HG03342 (cell line): ENCODE measurements around the gene SH3RF3.

Experiments
- ATAC-seq: cut with Tn5 transposase; IDR thresholded peaks from one replicate; pipeline ENCODE4 v1.9.1; 2021; ENCODE audit warnings: mild to moderate bottlenecking, moderate library complexity; ENCODE audit not compliant: unreplicated experiment

SH3RF3 gene

DNA sequence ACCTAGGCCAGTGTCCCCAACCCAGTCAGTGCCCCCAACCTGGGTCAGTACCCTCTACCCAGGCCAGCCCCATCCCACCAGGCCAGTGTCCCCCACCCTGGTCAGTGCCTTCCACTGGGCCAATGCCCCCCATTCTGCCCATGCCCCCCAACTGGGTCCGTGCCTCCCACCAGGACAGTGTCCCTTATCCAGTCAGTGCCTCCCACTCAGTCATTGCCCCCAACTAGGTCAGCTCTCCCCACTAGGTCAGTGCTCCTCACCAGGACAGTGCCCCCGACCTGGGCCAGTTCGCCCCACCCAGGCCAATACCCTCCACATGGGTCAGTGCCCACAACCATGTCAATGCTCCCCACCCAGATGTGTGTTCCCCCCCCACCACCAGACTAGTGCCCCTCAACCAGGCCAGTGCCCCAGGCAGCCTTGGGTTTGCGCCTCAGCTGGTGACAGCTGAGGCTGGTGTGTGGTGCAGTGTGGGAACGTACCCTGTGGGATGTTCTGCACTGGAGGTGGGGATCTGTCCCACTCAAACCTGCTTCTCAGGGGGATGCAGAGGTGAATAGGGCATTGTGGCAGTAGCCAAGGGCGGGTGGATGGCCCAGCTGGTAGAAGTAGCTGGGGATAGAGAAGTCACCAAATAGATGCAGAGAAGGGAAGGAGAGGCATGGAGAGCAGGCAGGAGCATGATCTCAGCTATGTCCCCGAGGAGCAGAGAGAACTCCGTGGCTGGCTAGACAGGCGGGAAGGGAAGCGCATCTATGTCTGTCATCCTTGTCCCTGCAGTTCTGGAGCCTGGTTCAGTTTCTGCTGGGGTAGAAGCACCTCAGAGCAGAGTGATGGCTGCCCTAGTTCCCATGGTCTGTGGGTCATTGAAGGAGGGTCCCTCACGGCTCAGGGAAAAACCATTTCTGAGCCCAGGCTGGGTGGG is 168.8 kb downstream of the SH3RF3 start:
- ATAC-seq = no peak

GRCh38 chr2:109298851-109299250 is 169.8 kb downstream of the SH3RF3 start:
- no peak for ATAC-seq

DNA sequence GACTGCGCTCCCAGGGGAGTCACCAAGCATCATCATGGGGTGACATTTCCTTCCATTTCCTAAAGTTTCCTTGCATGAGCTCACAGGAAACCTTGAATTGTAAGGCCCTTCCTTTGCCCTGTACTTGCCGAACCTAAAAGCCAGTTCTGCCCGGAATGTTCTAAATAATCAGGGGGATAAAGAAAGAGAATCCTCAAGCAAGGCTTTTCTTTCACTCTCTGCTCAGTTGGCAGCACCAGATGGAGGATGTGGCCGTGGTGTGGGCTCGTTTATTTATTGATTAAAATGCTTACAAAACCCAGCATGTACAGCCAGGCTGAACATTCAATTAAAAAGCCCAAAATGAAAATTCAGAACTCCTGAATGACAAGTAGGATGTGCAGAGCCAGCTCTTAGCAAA is 170.5 kb downstream of the SH3RF3 start:
- no peak for ATAC-seq

DNA sequence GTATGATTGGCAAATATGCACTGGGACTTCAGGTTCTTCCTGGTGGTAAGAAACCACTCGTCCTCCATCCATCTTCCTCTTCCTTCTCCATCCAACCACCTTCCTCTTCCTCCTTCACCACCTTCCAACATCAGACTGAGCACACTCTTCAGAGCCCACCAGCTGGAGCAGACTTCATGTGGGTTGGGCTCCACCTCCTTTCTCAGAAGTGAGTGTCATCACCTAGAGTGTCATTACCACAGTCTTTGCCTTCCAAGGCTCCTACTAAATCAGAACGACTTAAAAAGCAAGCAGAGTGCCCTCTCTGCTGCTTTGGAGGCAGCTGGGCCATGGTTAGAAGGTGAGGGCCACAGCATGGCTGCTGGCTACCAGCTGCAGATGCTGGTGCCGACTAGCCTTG is 171.6 kb downstream of the SH3RF3 start:
- no peak for ATAC-seq

GRCh38 chr2:109301746-109302145 is 172.7 kb downstream of the SH3RF3 start:
- no peak for ATAC-seq

DNA sequence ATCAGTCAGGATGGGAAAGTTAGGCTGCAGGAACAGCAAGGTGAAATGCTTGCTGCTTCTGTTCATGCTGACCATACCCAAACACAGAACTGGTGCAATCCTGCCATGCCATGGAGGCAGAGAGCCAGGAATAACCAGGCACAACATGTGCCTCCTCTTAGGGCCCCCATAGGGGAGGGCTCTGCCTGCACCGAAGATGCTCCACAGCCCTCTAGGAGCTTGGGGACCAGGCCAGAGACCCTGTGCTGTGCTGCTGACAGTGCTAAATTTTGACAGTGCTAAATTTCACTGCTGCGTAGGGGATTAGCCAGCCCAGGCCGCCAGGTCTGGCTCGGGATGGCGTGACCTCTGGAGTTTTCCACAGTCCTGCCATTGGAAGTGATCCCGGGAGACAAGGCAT is 173.3 kb downstream of the SH3RF3 start:
- no peak for ATAC-seq

DNA sequence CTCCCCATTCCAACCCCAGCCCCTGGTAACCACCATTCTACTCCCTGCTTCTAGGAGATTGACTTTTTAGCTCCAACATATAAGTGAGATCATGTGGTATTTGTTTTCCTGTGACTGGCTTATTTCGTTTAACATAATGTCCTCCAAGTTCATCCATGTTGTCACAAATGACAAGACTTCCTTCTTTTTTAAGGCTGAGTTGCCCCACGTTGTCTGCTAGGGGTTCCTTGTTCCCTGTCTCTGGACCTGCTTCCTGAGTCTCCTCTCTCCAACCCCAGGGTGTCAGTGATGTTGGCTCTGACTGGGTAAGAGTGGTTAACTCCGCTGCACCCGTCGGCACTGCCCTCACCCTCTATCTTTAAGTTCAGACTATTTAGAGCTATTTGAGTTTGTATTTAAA is 175.2 kb downstream of the SH3RF3 start:
- no peak for ATAC-seq

- no peak for ATAC-seq
Observed at GRCh38 chr2:109304731-109305470, 175.9 kb downstream of the SH3RF3 start.

DNA sequence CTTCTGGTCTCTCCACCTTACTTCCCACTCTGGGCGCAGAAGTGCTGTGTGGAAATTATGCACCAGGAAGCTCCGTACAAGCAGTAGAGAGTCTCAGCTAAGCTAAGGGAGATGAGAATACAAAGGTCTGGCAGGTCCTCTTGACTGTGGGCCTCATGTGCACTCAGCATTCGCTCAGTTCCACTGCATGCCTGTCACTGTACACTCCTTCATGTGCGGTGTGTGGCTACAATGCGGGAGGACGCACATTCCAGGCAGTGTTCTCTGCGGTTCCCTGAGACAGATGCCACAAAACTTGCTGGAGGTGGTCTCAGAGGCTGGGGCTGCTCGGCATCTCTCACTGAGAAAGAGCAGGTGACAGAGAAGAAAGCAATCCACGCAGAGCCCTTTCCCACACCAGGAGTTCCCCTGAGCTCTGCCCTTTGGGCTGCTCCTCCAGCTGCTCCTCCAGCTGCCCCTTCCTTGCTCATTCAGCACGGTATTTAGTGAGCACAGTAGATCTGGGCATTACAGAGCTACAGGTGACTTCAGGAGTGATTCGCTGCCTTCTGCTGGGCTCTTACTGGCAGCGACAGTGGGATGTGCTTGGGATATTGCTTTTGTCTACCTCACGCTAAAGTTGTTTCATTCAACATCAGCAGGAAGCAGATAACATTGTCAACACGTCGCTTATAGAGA is 176.6 kb downstream of the SH3RF3 start:
- no peak for ATAC-seq

DNA sequence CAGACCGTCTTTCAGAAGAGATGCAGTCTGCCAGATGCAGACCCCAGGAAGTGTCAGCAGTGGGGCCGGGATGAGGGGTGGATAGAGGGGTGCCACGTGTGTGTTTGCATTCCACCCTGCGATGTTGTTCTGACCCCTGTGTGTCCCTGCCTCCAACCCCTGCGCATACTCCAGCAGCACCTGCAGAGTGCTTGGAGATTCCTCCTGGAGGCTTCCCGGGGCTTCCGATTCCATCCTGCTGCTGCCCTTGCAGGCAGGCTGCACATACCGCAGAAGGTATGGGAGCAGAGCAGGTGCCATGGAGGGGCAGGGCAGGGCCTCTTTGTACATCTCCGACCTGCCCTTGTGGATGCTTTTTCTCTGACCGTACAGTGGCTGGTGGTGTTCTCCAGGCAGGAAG is 177.2 kb downstream of the SH3RF3 start:
- no peak for ATAC-seq

DNA sequence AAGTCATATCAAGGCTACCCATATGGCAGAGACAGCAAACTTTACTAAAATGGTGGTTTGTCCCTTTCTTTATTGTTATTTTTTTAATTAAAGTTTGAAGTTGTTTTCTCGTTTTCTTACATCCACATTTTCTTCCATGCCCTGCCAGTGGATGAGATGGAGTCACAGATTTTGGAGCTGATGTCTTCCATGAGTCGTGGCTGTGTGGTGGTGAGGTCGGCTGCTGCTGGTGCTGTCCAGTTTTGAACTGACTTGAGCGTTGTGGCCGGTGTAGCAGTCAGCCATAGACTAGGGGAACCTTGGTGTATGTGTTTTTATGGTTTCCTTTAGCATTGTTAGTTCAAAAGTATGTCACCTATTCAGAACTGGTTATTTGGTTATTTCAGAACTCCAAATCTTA is 182.8 kb downstream of the SH3RF3 start:
- no peak for ATAC-seq

GRCh38 chr2:109312902-109313301 is 183.9 kb downstream of the SH3RF3 start:
- ATAC-seq = no peak

- no peak for ATAC-seq
Observed at GRCh38 chr2:109313343-109313742, 184.3 kb downstream of the SH3RF3 start.

DNA sequence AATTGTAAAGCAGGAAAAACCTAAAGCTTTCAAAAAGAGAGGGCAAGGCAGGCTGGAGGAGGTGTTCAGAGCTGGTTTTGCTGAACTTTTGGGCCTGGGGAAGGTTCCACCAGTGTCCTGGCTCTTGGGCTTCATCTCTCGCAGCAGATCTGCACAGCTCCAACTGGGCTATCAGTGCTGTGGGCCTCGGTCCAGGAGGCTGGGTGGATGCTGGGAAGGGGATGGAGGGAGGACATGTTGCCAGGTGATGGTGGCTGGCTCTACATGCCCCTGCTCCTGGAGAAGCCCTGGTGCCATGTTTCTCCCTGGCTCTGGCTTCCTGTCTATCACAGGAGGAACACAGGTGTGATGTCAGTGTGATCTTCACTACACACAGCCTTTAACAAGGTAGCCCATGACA is 187.1 kb downstream of the SH3RF3 start:
- ATAC-seq = no peak

DNA sequence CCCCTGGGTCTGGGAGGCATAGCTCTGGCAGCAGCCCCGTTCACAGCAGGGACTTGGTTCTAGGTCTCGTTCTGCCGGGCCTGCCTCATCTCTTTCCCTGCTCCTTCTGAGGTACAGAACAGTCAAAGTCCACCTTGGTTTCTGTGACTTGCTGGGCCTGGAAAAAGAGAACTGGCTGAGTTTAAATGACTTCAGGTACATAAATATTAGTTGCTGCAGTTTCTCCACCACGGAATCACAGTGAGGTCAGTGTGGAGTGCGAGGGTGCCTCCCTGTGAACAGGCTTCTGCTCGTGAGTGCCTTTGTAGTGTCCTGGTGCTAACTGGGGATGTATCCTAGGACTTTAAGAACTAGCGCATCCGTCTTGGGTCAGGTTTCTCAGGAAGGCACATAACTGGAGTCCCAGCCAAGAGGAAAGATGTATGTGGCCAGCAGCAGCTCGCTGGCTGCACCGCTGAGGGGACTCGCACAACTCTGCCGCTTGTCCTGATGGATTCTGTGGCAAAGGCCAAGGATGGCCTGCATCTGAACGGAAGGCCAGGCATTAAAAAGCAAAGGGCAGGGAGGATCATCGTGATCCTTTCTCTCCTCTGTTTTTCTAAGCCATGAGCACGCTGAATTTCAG is 188.6 kb downstream of the SH3RF3 start:
- ATAC-seq = no peak

- no peak for ATAC-seq
Observed at GRCh38 chr2:109318150-109318948, 189.3 kb downstream of the SH3RF3 start.

GRCh38 chr2:109318949-109319342 is 189.9 kb downstream of the SH3RF3 start:
- no peak for ATAC-seq

- no peak for ATAC-seq
Observed at GRCh38 chr2:109320195-109320922, 191.4 kb downstream of the SH3RF3 start.

- no peak for ATAC-seq
Observed at GRCh38 chr2:109321570-109321969, 192.6 kb downstream of the SH3RF3 start.

- ATAC-seq = no peak
Observed at GRCh38 chr2:109322111-109322510, 193.1 kb downstream of the SH3RF3 start.
